Measurements from ENCODE around the gene NPAS2.

NPAS2 gene

DNA sequence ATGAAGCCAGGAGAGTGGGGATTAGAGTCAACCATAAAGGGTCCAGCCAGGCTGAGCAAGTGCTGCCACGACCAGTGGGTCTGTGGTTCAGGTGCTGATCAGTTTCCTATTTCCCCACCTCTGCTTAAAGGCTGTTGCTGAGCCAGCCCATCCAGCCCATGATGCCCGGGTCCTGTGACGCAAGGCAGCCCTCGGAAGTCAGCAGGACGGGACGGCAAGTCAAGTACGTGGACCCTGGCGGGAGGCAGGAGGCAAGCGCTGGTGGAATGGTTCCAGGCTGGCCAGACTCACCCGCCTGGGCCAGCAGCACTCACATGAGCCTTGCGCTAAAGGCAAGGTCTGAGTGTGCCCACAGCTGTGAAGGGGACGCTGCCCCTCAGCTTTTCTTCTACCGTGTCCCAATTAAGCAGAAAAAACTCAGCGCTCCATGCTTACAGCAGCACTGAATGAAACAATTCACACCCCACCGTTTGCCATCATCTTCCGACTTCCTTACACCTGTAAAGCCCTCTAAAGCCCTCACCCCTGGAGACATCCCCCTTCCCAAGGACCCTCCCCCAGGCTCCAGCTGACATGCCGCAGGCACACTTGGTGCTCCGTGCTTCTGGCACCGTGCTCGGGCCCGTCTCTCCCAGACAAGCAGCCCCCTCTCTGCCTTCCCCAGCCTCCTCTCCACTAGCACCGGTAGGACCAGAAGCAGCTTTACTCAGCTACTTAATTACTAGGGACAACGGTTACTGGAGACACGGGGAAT is 170.9 kb downstream of the NPAS2 start:
- DNase-seq (ENCODE audit: low spot score): no peak

DNA sequence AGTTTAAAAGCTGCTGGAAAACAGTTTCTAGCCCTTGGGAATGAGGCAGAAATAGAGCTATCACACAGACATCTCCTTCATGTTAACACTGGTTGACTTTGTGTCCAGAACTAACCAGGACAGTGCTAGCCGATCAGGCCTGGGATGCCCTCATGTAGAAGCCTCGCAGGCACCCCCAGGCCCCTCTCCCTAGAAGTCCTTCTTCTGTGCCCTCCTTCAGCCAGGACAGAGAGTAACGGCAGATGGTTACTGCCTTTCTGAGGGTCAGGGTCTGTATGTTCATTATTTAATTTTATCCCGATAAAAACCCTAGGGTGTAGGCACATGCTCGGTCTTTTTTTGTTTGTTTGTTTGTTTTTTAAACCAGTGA is 171.4 kb downstream of the NPAS2 start:
- no peak for DNase-seq (ENCODE audit: low spot score)

DNA sequence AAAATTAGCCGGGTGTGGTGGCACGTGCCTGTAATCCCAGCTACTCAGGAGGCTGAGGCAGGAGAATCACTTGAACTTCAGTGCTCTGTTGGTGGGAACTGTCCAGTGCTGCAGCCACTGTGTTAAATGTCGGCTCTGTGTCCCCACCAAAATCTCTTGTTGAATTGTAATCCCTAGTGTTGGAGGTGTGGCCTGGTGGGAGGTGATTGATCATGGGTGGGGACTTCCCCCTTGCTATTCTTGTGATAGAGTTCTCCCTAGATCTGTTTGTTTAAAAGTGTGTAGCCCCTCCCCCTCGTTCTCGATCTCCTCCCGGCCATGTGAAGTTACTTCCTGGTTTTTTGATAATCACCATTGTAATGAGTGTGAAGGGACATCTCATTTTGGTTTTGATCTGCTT is 172.3 kb downstream of the NPAS2 start:
- no peak for DNase-seq (ENCODE audit: low spot score)

DNA sequence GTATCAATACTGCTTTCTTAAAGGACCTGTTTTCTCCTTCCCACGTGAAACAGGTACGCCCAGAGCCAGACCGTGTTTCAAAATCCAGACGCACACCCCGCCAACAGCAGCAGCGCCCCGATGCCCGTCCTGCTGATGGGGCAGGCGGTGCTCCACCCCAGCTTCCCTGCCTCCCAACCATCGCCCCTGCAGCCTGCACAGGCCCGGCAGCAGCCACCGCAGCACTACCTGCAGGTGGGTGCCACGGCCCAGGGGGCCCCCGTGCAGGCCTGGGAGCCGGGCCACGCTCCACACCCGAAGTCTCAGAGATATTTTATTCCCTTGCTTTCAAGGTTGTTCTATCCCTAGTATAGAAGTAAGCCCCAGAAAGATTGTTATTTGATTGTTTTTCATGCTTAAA is 173.4 kb downstream of the NPAS2 start:
- no peak for DNase-seq (ENCODE audit: low spot score)

DNA sequence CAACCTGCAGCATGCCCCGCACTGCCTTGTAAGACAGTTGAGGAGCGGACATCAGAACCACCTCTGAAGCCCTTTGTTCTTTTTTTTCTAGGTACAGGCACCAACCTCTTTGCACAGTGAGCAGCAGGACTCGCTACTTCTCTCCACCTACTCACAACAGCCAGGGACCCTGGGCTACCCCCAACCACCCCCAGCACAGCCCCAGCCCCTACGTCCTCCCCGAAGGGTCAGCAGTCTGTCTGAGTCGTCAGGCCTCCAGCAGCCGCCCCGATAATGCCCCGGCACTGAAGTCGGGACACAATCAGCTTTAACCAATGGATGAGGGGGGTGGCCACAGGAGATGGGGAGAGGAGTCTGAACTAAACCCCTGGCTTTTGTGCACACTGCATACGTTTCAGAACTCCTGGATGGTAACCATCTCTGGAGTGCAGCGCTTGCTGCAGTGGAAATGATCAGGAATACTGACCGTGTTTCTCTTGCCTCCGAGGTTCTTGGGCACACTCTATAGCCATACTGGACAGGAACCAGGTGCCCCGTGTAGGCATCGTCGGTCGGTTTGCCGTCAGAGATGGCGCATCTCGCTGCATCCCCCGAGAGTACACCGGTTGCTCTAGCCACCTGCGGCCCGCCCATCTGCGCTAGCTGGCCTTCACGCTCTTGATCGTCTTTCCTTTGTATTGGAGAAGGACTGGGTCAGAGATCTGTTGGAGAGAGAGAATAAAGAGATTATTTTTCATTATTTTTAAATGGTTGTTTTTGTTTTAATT is 175.6 kb downstream of the NPAS2 start:
- no peak for DNase-seq (ENCODE audit: low spot score)

DNA sequence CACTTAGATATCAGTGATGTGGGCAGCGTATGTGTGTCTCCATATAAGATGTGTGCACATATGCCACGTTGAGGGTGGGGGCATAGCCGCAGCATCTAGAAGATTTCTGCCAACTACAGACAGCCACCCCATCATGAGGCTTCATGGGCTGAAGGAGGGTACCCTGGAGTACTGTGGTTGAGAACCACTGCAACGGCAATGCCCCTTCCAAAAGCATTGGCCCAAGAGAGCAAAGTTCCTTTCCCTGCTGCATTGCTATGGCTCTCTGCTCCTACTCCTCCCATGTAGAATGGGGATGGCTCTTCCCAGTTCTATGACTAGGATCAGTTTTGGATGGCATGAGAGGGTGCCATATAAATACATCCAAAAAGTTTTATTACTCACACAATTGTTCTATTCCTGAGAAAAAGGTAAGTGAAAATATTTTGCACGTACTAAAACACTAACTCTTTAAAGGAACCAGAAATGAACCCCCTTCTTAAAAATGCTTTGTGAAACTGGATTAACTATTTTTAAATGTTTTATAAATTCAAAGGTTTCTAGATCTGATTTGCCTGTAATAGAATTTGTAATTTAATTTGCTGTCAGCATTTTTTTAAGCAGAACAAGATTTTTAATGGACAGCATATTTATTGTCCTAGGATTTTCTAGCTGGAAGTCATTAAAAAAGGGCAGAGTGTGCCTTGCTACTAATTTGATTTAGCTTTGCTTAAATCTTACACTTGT is 177.7 kb downstream of the NPAS2 start:
- no peak for DNase-seq (ENCODE audit: low spot score)

DNA sequence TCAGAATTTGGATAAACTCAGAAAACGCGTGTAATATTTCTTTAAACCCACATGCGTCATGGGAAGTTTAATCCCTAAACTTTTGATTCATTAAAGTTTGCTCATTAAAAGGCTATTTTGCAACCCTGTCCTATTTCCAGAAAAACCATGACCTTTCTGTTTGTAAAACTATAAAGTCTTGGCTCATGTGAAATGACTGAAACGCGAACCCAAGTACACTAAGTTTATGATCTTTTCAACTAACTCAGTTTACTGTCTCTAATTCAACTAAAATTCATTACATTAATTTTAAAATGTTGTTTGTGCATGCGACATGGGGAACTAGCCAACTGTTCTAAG is 178.3 kb downstream of the NPAS2 start:
- no peak for DNase-seq (ENCODE audit: low spot score)

DNA sequence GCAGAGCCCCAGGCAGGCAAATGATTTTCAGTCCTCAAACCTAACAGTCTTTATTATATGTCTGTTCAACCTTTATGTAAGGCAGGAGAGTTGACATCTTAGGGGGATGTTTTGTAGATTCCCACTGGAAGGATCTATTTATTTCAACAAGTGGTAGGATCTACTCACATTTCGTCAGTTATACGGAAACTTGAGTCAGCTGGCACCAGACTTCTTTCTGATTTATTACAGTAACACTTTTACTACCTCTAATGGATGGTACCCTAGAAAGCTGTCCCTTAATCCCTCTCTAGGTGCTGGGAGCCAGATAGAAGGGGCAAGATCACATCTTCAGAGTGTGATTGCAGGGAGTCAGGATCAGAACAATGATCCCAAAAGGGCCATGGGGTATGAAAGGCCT is 180.1 kb downstream of the NPAS2 start:
- DNase-seq (ENCODE audit: low spot score): no peak

DNA sequence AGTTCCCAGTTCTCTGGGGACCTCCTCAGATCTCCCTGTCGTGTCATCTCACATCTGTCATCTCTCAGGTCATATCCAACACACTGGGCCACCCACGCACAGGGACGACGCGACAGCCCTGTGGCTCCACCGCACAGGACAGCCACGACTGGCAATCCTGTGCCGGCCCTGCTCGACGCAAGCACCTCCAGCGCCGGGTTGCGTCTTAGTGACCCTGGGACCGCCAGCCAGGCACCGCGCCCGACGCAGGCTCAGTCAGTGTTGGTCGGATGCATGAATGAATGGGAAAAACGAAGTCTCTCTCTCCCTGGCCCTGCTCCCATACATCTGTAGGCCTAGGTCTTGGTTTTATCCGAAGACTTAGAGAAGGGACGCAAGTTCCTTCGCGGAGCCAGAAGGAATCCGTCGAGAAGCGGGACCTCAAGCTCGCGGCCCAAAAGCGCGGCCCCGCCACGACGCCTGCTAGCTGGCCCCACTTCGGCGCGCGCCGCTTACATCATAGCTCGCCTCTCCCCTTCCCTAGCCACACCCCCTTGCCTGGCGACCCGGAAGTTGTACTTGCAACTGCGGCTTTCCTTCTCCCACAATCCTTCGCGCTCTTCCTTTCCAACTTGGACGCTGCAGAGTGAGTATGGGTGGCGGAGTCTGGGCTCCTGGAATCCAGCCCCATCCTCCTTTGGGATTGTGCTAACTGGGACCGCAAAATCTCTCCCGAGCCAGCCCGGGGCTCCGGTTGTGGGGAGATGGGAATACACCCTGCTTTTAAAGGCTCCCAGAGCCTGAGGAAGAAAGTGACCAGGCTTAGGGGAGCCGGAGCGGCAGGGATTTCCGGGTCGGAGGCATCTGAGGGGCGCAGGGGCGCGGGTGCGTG is 182.0 kb downstream of the NPAS2 start, which contains the start of gene RPL31:
TSS of gene RPL31 (plus strand) at position 599 of the 871 bp plus-strand sequence. CDS start 413 bp downstream, outside the sequence.
- peak; percentile 97 for DNase-seq (ENCODE audit: low spot score)

DNA sequence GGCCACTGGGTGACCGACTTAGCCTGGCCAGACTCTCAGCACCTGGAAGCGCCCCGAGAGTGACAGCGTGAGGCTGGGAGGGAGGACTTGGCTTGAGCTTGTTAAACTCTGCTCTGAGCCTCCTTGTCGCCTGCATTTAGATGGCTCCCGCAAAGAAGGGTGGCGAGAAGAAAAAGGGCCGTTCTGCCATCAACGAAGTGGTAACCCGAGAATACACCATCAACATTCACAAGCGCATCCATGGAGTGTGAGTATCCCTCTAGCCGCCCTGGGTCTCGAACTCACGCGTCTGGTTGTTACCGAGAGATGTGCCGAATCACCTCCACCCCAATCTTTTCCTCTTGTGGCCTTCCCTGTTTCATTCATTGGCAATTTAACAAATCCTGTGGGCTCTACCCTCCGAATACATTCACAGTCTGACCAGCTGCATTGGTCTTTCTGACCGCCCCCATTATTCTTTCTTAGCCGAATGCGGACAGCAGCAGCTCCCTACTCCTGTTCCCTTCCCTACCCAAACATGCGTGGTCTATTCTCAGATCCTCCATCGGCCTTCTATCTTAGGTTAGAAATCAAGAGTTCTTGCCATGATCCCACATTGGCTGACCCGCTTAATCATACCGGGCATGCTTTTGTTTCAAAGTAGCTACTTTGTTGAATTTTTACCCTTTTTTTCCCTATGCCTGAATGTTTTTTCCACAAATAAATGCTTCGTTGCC is 182.8 kb downstream of the NPAS2 start:
- no peak for DNase-seq (ENCODE audit: low spot score)

DNA sequence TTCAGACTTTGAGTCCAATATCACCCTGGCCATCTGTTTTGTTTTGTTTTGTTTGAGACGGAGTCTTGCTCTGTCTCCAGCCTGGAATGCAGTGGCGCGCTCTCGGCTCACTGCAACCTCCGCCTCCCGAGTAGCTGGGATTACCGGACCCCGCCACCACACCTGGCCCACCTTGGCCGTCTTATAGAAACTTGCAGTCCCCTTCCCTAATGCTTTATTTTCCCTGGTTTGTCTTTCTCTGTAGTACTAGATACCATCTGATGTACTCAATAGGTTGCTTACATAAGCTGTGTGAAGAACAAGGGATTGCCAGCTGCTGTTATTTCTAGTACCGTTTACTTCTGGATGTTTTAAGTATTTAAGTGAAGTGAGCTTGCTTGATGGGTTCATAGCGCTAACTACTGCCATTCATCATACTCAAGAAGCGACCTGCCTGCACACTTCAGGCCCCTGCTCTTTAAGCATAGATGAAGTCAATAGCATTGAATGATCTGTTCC is 183.4 kb downstream of the NPAS2 start:
- DNase-seq (ENCODE audit: low spot score): no peak

DNA sequence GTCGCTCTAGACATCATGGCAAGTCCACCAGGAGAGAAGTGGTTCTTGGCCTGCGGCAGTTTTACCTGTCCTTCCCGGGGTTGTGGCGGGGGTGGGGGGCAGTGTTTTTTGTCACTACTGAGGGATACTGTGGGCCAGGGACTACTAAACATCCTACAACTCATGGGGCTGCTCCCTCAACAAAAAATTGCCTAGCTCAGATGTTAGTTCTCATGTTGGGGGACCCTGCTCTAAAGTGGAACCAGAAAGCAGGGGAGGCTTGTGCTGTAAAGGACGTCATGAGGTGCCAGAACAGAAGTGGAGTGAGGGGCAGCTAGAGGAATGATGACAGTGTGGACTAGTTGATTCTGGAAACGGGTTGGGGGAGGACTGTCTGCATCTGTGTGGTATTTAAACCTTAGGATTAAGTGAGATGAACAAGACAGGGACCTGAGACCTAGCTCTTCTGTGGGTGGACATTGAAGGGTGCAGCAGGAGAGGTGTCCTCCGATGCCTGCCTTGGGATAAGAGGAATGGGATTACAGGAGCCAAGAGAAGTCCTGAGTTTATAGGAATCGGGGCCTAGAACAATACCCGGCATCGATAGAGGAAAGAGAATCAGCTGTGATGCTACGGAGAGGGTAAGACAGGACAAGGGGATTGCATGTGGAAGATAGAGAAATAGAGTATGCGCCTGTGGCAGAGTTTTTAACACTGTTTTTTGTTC is 184.8 kb downstream of the NPAS2 start:
- DNase-seq (ENCODE audit: low spot score): no peak

DNA sequence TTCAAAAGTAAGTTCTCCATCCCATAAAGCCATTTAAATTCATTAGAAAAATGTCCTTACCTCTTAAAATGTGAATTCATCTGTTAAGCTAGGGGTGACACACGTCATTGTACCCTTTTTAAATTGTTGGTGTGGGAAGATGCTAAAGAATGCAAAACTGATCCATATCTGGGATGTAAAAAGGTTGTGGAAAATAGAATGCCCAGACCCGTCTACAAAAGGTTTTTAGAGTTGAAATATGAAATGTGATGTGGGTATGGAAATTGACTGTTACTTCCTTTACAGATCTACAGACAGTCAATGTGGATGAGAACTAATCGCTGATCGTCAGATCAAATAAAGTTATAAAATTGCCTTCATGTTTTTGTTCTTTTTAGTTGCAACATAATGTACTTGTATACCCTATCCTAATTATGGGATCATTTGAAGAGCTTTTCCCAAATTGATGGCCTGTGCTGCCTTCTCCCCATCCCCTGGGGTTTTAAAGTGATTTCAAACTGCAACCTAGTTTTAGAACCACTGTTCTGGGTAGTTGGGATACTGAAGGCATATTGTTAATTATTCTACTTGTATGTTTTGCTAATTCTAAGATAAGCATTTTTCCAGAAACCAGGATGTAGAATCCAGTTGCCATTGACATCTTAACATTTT is 186.3 kb downstream of the NPAS2 start:
- no peak for DNase-seq (ENCODE audit: low spot score)

DNA sequence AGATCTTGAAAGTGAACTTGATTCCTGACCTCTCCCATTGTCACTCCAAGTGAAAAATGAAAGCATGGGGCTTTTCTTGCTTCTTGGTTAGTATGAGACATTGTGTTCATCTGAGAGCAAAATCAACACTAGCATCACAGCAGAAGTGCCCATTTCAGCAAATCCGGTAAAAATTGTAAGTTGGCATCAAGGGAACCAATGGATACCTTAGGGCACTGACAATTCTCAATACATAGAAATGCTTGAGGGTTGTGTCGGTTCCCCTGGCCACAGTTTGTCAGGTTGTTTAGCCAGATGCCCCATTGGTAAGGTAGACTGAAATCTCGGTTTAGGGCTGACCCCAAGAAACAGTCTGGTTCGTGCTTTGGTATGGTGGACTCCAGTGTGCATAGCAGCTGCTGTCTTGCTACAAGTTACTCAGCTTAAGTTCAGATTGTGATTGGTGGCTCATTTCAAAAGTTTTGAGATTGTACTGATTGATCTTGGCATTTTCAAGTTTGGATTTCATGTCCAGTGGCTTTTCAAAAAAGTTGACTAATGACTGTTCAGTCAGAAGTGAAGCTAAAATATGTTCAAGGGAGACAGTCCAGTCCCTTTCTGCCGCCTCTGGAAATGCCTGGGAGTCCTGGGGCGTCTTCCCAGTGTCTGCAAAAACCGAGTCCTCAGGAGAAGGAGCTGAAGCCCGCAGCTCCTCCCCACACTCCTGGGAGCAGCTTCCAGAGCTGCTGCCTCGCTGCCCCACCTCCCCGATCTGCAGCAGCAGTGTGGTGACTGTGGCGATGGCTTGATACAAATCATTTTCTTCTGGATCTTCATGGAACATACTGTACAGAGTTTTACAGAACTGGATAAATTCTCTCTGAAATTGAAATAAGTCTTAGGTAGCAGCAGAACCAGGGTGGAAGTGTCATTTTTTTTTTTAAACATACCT is 187.7 kb downstream of the NPAS2 start:
- no peak for DNase-seq (ENCODE audit: low spot score)

DNA sequence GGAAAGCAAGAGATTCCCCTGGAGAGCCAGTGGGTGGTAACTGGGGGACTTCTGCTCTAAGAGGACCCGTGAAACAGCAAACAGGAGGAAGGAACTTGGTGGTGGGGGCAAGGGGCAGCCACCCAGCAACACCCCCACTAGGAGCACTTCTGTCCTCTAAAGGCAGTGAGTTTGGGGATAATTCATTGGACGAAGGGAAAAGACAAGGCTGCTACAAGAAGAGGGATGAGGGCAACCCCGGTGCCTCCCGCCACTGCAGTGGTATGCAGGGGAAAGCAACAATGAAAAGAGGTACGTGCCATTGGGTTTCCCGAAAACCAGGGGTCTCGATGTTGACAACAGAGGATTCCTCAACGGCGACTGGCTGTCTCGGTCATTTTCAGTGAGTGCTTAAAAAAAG is 191.2 kb downstream of the NPAS2 start:
- DNase-seq (ENCODE audit: low spot score): no peak

DNA sequence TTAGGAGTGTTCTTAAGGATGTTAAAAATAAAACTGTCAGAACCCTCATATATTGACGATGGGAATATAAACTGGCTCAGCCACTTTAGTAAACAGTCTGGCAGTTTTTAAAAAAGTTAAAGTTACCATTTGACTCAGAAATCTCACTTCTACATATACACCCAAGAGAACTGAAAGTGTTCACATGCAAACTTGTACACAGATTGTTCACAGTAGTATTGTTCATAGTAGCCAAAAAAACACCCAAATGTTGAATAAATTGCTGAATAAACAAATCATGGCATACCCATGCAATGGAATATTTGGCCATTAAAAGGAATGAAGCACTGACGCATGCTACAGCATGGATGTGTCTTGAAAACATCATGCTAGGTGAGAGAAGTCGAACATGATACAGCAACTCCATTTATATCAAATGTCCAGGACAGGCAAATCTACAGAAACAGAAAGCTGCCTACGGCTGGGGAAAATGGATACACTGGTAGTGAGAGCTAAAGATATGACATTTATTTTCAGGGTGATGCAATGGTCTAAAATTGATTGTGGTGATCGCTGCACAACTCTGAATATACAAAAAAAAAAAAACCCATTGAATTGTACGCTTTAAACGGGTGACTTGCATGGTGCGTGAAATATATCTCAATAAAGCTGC is 192.2 kb downstream of the NPAS2 start:
- DNase-seq (ENCODE audit: low spot score): no peak

DNA sequence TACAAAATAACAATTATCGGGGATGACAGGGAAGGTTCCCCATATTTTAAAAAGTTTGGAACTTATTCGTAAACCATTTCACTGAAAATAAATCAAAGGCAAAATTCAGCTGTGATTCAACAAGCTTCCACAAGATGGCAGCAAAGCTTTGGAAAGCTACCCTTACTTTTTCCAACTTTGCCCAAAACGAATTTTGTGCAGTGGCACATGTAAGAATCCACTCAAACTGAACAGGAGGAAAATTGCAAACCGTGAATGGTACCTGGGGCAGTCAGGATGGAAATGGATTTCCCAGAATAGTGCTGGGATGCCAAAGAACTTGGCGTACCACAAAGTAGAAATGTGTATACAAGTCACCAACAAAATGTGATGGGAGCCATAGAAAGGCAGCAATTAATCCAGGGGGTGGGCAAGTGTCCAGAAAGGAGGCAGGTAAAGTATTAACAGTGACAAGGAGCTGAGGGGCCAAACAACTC is 192.8 kb downstream of the NPAS2 start:
- DNase-seq (ENCODE audit: low spot score): peak; percentile 27

DNA sequence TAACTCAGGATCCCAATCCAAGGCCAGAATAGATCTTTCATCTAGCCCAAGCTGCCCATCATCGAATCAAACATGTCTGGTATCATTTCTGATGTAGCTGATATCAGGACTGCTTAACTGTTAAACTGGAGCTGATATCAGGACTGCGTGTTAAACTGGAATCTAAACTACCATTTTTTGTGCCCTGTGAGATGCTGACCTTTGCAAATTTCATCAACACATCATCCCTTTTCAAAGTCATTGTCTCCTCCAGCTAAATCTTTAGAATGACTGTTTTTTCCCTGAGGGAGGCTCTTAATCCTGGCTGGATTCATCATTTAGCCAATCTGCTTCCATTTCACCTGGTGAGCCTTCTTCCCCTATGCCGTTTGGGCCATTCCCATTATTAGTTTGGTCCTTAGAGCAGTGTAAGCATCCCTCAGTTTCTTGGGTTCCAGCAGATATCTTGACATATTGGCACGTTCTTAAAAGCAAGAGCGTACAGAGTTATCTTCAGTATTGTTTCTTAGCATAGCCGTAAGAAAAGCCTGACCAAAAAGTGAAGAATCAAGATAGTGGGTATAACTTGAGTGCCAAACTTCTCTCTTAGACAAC is 194.4 kb downstream of the NPAS2 start:
- DNase-seq (ENCODE audit: low spot score): no peak

Data from putamen (tissue), 1 donor.